Lung (tissue), 12 donors: ENCODE measurements around the gene THADA. TPM values are rescaled to one million over a fixed set of nuclear protein-coding genes. Genes with fewer than 3 reads are reported as not detected.
A peak's percentile ranks its signal among the peaks of the same experiment; 100 is the strongest.

Source experiments
- ATAC-seq: fragments of 200-7000 bp; cut with Tn5 transposase; one replicate; pipeline ENCODE4 v1.9.1; 2020; ENCODE audit warnings: moderate number of reproducible peaks; ENCODE audit not compliant: insufficient read depth, low FRiP score
- DNase-seq, 3 donors: peaks; one replicate each; pipeline ENCODE4 v3.0.0-alpha.2; 2013 to 2017
- H3K27ac ChIP-seq, 2 donors: one replicate each; pipeline ENCODE4 v1.5.1; 2013; ENCODE audit warnings: mild to moderate bottlenecking in 2 of 2, moderate library complexity in 2 of 2, control low read depth in 1 of 2, inconsistent platforms in 1 of 2, low read depth in 1 of 2, low read length in 1 of 2
- H3K27me3 ChIP-seq, 3 donors: one replicate each; pipeline ENCODE4 v1.5.1; 2013; ENCODE audit warnings: low read length in 2 of 3; ENCODE audit not compliant: control insufficient read depth in 3 of 3, insufficient read depth in 3 of 3
- H3K36me3 ChIP-seq, 4 donors: one replicate each; pipeline ENCODE4 v1.5.1; 2013; ENCODE audit warnings: low read length in 4 of 4, mild to moderate bottlenecking in 1 of 4, moderate library complexity in 1 of 4; ENCODE audit not compliant: control insufficient read depth in 4 of 4, insufficient read depth in 4 of 4
- H3K4me1 ChIP-seq, 5 donors: one replicate each; pipeline ENCODE4 v1.5.1; 2013; ENCODE audit warnings: low read length in 5 of 5, mild to moderate bottlenecking in 2 of 5, moderate library complexity in 1 of 5; ENCODE audit not compliant: control insufficient read depth in 5 of 5, insufficient read depth in 5 of 5
- H3K4me3 ChIP-seq: one replicate; pipeline ENCODE4 v1.5.1; 2013; ENCODE audit warnings: mild to moderate bottlenecking, control low read depth, moderate library complexity
- H3K9ac ChIP-seq, 2 donors: one replicate each; pipeline ENCODE4 v1.5.1; 2013; ENCODE audit warnings: low read length in 2 of 2, control low read depth in 1 of 2; ENCODE audit not compliant: insufficient read depth in 1 of 2
- H3K9me3 ChIP-seq, 4 donors: one replicate each; pipeline ENCODE4 v1.5.1; 2013; ENCODE audit warnings: low read length in 3 of 4, mild to moderate bottlenecking in 1 of 4, moderate library complexity in 1 of 4; ENCODE audit not compliant: control insufficient read depth in 4 of 4, insufficient read depth in 3 of 4
- WGBS, 2 donors: extraction: QIAGEN DNeasy Blood & Tissue Kit; methylation state at CpG; one replicate each; pipeline ENCODE4 v1.1.7; 2013; 5-methylcytosine and 5-hydroxymethylcytosine counted together
- polyA plus RNA-seq, 2 donors: library from polyadenylated mRNA; stranded (reverse); fragments of 200-250 nt; gene quantifications; one replicate each; pipeline ENCODE4 v1.2.1, GENCODE V29; 2013
- total RNA-seq, 2 donors: library from RNA; depleted of rRNA in 1 of 2; stranded (reverse); fragments of >200 nt in 1 of 2; gene quantifications; one replicate each; pipeline ENCODE4 v1.2.1, GENCODE V29; 2014 to 2021
- TF ChIP-seq, protein P1 (sequence below): IDR thresholded peaks from 2 replicates; pipeline ENCODE4 v1.5.1; 2012; ENCODE audit warnings: mild to moderate bottlenecking; ENCODE audit errors: control extremely low read depth, extremely low read depth
- donor health status: control.
- donor health status: control.
- donor health status: Bipolar disorder and iron deficiency.
- donor health status: healthy.
- donor health status: DM: yes; HTN: yes; CAD: no.

Gene THADA
- total and polyA plus RNA-seq, 4 donors: 11.3 to 72.5 (median 25.2) TPM

DNA sequence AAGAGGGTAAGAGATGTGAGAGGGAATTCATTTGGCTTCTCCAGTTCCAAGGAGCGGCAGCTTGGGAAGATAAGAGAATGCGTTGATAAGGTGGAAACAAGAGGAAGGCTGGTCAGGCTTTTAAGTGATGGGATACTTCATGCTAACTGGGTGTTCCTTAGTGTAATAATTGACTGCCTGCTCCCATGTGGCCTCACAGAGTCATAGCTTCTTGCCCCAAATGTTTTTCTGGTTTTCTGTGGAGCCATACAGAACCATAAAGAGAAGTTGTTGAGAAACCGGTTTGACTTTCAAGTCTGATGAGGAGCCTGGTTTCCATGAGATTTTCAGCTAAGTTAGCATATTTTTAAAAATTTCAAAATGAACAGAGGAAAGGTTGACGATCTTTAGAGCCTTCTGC, 272.0 kb downstream of the THADA start:
- WGBS, 2 donors: 77 to 85% methylated on average over 4 of the region's 4 CpGs

GRCh38 chr2:43321446-43321845, 274.4 kb downstream of the THADA start:
- DNase-seq: no peak
- Histone ChIP-seq H3K9ac (no peak overlapping the region), H3K27ac (no peak overlapping the region), H3K9me3 (no peaks in the 10 kb centered on the region), H3K27me3 (no peaks in the 10 kb centered on the region), H3K4me3 (no peak overlapping the region), H3K36me3 (peaks cover 0 to 8% (median 3%) of the 10 kb centered on the region in 4 donors), H3K4me1 (peaks cover 0 to 44% (median 17%) of the 10 kb centered on the region in 5 donors)
- 100% methylated on average over 1 of the region's 1 CpG for WGBS, 2 donors
- no peak for ATAC-seq
- TF ChIP-seq, protein P1, sequence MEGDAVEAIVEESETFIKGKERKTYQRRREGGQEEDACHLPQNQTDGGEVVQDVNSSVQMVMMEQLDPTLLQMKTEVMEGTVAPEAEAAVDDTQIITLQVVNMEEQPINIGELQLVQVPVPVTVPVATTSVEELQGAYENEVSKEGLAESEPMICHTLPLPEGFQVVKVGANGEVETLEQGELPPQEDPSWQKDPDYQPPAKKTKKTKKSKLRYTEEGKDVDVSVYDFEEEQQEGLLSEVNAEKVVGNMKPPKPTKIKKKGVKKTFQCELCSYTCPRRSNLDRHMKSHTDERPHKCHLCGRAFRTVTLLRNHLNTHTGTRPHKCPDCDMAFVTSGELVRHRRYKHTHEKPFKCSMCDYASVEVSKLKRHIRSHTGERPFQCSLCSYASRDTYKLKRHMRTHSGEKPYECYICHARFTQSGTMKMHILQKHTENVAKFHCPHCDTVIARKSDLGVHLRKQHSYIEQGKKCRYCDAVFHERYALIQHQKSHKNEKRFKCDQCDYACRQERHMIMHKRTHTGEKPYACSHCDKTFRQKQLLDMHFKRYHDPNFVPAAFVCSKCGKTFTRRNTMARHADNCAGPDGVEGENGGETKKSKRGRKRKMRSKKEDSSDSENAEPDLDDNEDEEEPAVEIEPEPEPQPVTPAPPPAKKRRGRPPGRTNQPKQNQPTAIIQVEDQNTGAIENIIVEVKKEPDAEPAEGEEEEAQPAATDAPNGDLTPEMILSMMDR: no peak

More for the DNA sequence above, 272.0 kb downstream of the THADA start:
- H3K4me3 ChIP-seq: no peak overlapping the region
- TF ChIP-seq, protein P1: no peak
- H3K27ac ChIP-seq: peak overlapping the region; percentile 29 to 36
- H3K9ac ChIP-seq: no peak overlapping the region
- ATAC-seq (no peak), DNase-seq (peak in 2 of 3 donors; percentile 48 to 67)
- H3K9me3 ChIP-seq: no peaks in the 10 kb centered on the region
- no peaks in the 10 kb centered on the region for H3K27me3 ChIP-seq
- H3K4me1 ChIP-seq: peaks cover 0 to 63% (median 25%) of the 10 kb centered on the region in 5 donors
- H3K36me3 ChIP-seq: peaks cover 0 to 8% (median 3%) of the 10 kb centered on the region in 4 donors

- H3K4me1 ChIP-seq: peaks cover 0 to 33% (median 19%) of the 10 kb centered on the region in 5 donors
- H3K27me3 ChIP-seq: no peaks in the 10 kb centered on the region
- no peaks in the 10 kb centered on the region for H3K9me3 ChIP-seq
- 70 to 85% methylated on average over 2 of the region's 2 CpGs for WGBS, 2 donors
- ATAC-seq (no peak), DNase-seq (no peak)
- peaks cover 0 to 8% (median 3%) of the 10 kb centered on the region in 4 donors for H3K36me3 ChIP-seq
- no peak overlapping the region for H3K4me3 ChIP-seq
- H3K27ac ChIP-seq: no peak overlapping the region
- no peak overlapping the region for H3K9ac ChIP-seq
- TF ChIP-seq, protein P1: no peak
Measured at GRCh38 chr2:43319541-43319940, 276.3 kb downstream of the THADA start.

DNA sequence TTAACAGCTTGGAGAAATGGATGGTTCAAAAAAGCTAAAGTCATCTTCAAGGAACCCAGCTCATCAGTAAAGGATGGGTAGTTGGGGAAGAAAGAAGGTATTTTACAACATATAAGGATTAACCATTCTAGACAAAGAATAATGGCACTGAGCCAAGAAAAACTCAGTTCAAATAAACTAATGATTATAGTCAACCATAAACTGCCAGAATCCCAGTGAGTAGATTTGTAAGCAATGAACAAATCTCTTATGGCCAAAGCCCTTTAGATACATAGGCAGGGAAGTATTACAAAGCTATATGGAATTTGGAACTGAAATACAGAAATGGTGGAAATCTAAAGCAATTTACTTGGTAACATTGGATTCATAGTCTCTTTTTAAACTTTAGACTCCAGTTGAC, 277.0 kb downstream of the THADA start:
- TF ChIP-seq, protein P1: no peak
- H3K4me1 ChIP-seq: peaks cover 0 to 33% (median 19%) of the 10 kb centered on the region in 5 donors
- no peak overlapping the region for H3K27ac ChIP-seq
- no peaks in the 10 kb centered on the region for H3K27me3 ChIP-seq
- no peaks in the 10 kb centered on the region for H3K9me3 ChIP-seq
- DNase-seq: peak in 2 of 3 donors; percentile 60
- peaks cover 0 to 8% (median 3%) of the 10 kb centered on the region in 4 donors for H3K36me3 ChIP-seq
- no peak for ATAC-seq
- H3K4me3 ChIP-seq: no peak overlapping the region
- no peak overlapping the region for H3K9ac ChIP-seq
